Endothelial cell of umbilical vein (primary cell): ENCODE results near the gene CEP350. TPM values are rescaled to one million over a fixed set of nuclear protein-coding genes. Genes with fewer than 3 reads are reported as not detected.
A peak's percentile ranks its signal among the peaks of the same experiment; 100 is the strongest.

ENCODE experiments used
- BruUV-seq: library from RNA; stranded (reverse); fragments of 400-500 nt; replicated peaks from 2 replicates; lab custom pipeline; 2021; lab: Mats Ljungman, UMichigan
- CTCF ChIA-PET: fragments of 300-600, 350-600 bp; sonication (Branson Sonifier 250); formaldehyde crosslinking; loops from one replicate; lab custom pipeline; 2021; ENCODE audit warnings: antibody characterized with exemption, inconsistent platforms; lab: Charles Lee
- POLR2A ChIA-PET: fragments of 300-600, 350-600 bp; sonication (Branson Sonifier 250); formaldehyde crosslinking; loops from one replicate; lab custom pipeline; 2021; ENCODE audit warnings: antibody characterized with exemption, inconsistent platforms; lab: Charles Lee
- DNase-seq: peaks from one replicate; pipeline ENCODE4 v3.0.0-alpha.2; 2011; ENCODE audit warnings: low read depth, low spot score
- FAIRE-seq: peaks from 2 replicates; lab custom pipeline; 2011; peaks lifted over from hg19 to GRCh38; lab: Jason Lieb, UNC
- H2AFZ ChIP-seq: 2 replicates; pipeline ENCODE4 v1.6.0; 2012; ENCODE audit warnings: low read depth, low read length, control low read depth, inconsistent platforms
- H3K27ac ChIP-seq: 2 replicates; pipeline ENCODE4 v1.5.1; 2011; ENCODE audit warnings: low read depth, mild to moderate bottlenecking, control low read depth, low read length, moderate library complexity; ENCODE audit not compliant: insufficient read depth
- H3K27me3 ChIP-seq, 2 experiments: 2 replicates each; pipeline versions ENCODE4 v1.6.0 to v1.6.1; 2011; ENCODE audit warnings: low read length in 2 of 2, mixed read lengths in 1 of 2; ENCODE audit not compliant: control insufficient read depth in 2 of 2, insufficient read depth in 2 of 2
- H3K36me3 ChIP-seq, 2 experiments: 2 replicates in 1 of 2; 3 replicates in 1 of 2; pipeline ENCODE4 v1.5.1; 2011; ENCODE audit warnings: low read length in 2 of 2, mild to moderate bottlenecking in 1 of 2, moderate library complexity in 1 of 2; ENCODE audit not compliant: control insufficient read depth in 2 of 2, insufficient read depth in 2 of 2; ENCODE audit errors: extremely low read depth in 1 of 2
- H3K4me1 ChIP-seq: 3 replicates; pipeline ENCODE4 v1.5.1; 2011; ENCODE audit warnings: mild to moderate bottlenecking, low read length; ENCODE audit not compliant: control insufficient read depth, insufficient read depth; ENCODE audit errors: extremely low read depth
- H3K4me2 ChIP-seq: 2 replicates; pipeline ENCODE4 v1.6.1; 2011; ENCODE audit warnings: low read length, control low read depth, mixed read lengths; ENCODE audit not compliant: insufficient read depth
- H3K4me3 ChIP-seq, 3 experiments: fragments of 200-600 bp in 1 of 3; sonication (generic), shearing (Covaris generic) in 1 of 3; replicated peaks in 1 of 3; 2 replicates each; pipeline ENCODE4 v1.5.1; 2011 to 2016; ENCODE audit warnings: control low read depth in 3 of 3, low read length in 3 of 3, mild to moderate bottlenecking in 2 of 3, inconsistent platforms in 1 of 3, low read depth in 1 of 3, moderate library complexity in 1 of 3; ENCODE audit not compliant: insufficient read depth in 1 of 3
- H3K79me2 ChIP-seq: 2 replicates; pipeline ENCODE4 v1.6.0; 2012; ENCODE audit warnings: low read length, inconsistent platforms; ENCODE audit not compliant: control insufficient read depth, insufficient read depth
- H3K9ac ChIP-seq: replicated peaks from 2 replicates; pipeline ENCODE3; 2011; ENCODE audit warnings: low read length, control low read depth; ENCODE audit not compliant: insufficient read depth; ENCODE audit errors: extremely low read depth
- H3K9me1 ChIP-seq: replicated peaks from 3 replicates; pipeline ENCODE4 v1.6.0; 2011; ENCODE audit warnings: mild to moderate bottlenecking, low read length; ENCODE audit not compliant: control insufficient read depth, insufficient read depth; ENCODE audit errors: extremely low read depth
- H3K9me3 ChIP-seq: replicated peaks from 2 replicates; pipeline ENCODE4 v1.5.1; 2012; ENCODE audit warnings: low read length, inconsistent platforms; ENCODE audit not compliant: control insufficient read depth, insufficient read depth
- H4K20me1 ChIP-seq: replicated peaks from 2 replicates; pipeline ENCODE3; 2011; ENCODE audit warnings: mild to moderate bottlenecking, low read length; ENCODE audit not compliant: control insufficient read depth, insufficient read depth; ENCODE audit errors: extremely low read depth
- EZH2 ChIP-seq: IDR thresholded peaks from 2 replicates; pipeline ENCODE4 v1.6.1; 2012; ENCODE audit warnings: borderline replicate concordance, low read depth, mild to moderate bottlenecking, moderate library complexity, low read length, inconsistent platforms; ENCODE audit not compliant: severe bottlenecking
- FOS ChIP-seq: IDR thresholded peaks from 2 replicates; pipeline ENCODE4 v1.6.1; 2011; ENCODE audit warnings: mild to moderate bottlenecking, low read length, moderate library complexity, borderline replicate concordance; ENCODE audit not compliant: insufficient read depth
- GATA2 ChIP-seq: IDR thresholded peaks from 2 replicates; pipeline ENCODE4 v1.7.0; 2011; ENCODE audit warnings: low read depth, mild to moderate bottlenecking, moderate library complexity, mixed read lengths, low read length; ENCODE audit not compliant: insufficient read length, insufficient read depth
- JUN ChIP-seq: IDR thresholded peaks from 2 replicates; pipeline ENCODE4 v1.6.1; 2011; ENCODE audit warnings: borderline replicate concordance, low read depth; ENCODE audit not compliant: insufficient read length, insufficient read depth
- MYC ChIP-seq: IDR thresholded peaks from one replicate; pipeline ENCODE4 v1.6.1; 2011; ENCODE audit warnings: mild to moderate bottlenecking, low read depth, low read length
- POLR2A ChIP-seq: IDR thresholded peaks from 2 replicates; pipeline ENCODE4 v1.6.1; 2012; ENCODE audit warnings: low read depth, mild to moderate bottlenecking, control low read depth, low read length
- POLR2AphosphoS5 ChIP-seq: IDR thresholded peaks from 2 replicates; pipeline ENCODE4 v1.6.1; 2012; ENCODE audit warnings: low read depth, mild to moderate bottlenecking, control low read depth, low read length, moderate library complexity; ENCODE audit not compliant: insufficient read depth
- dilution Hi-C: fragments of 300-500 bp; cut with MboI; formaldehyde crosslinking; loops from one replicate; pipeline ENCODE4 v1.15.0; 2019; ENCODE audit warnings: low sequenced_read_pairs; ENCODE audit not compliant: extremely low pct_ligation_motif_present
- intact Hi-C: fragments of 100-400 bp; cut with micrococcal nuclease; formaldehyde crosslinking; loops from one replicate; pipeline ENCODE4 v1.10.0; 2022
- polyA plus RNA-seq, 4 experiments: library from polyadenylated mRNA; depleted of rRNA in 3 of 4; stranded (reverse) in 3 of 4; unstranded in 1 of 4; fragments of >200 nt; gene quantifications; 2 replicates each; pipeline versions ENCODE4 v1.2.1 to v1.2.3, GENCODE V29; 2011 to 2012; ENCODE audit warnings: missing spikeins in 1 of 4
- total RNA-seq: library from RNA; stranded (reverse); gene quantifications from 2 replicates; pipeline ENCODE4 v1.2.3, GENCODE V29; 2021
- TF ChIP-seq, protein P1 (sequence below), 2 donors: IDR thresholded peaks; 1 replicate in 1 of 2; 2 replicates in 1 of 2; pipeline ENCODE4 v1.5.1; 2011; ENCODE audit warnings: low read length in 2 of 2, mild to moderate bottlenecking in 2 of 2, moderate library complexity in 2 of 2, control low read depth in 1 of 2, inconsistent platforms in 1 of 2, low read depth in 1 of 2; ENCODE audit not compliant: insufficient read depth in 1 of 2; ENCODE audit errors: extremely low read depth in 1 of 2
- TF ChIP-seq, protein P2 (sequence below): IDR thresholded peaks from 2 replicates; pipeline ENCODE4 v1.6.1; 2011; ENCODE audit not compliant: insufficient read depth, insufficient read length

Gene CEP350
- total and polyA plus RNA-seq, 2 donors (not counting 3 experiments of a cell fraction or from before 2014, with no cell fraction given), result 4.8 to 30.1 TPM

DNA sequence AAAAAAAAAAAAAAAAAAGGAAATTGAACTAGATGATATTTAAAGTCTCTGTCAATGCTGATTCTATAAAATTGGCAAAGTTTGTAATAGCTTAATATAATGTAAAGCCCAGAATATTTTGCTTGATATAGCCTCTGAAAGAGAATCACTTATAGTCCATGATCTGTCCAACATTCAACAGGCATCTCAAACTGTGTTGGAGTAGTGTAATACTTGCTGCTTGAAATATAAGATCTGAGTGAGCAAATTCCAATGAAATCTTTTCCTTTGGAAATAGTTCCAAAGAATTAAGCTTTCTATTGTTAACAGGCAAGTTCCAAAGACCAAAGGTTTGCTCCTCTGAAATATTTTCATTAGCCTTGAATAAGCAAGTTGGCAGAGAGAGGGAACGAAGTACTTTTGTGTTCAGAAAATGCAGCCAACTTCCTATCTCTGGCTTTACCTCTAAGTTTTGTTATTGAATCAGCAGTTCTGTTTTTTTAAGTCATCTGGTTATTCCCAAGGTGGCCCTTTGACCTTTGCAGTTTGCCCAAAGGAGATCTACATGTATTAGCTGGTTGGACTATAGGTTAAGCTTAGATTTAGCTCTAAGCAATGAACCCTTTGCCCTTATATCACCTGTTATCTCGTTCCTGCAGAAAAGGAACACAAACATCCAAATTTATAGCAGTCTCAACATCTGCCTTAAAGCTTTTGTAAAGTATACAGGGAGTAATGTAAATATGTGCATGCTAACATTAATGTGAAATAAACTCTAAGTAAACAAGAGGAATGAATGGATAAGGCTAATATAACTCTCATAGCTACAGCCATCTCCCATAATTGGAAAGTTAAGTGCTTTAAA is 24.4 kb upstream of the CEP350 start:
- no TSS peak for BruUV-seq
- H2AFZ ChIP-seq, result no peak overlapping the region

More for the DNA sequence above, 24.4 kb upstream of the CEP350 start:
- intact Hi-C loops (no loop called here), dilution Hi-C loops (no loop called here)
- H3K27me3 ChIP-seq, result no peaks in the 10 kb centered on the region
- no peaks in the 10 kb centered on the region for H3K9me3 ChIP-seq
- no peaks in the 10 kb centered on the region for H3K79me2 ChIP-seq
- no peaks in the 10 kb centered on the region for H3K4me1 ChIP-seq
- H3K36me3 ChIP-seq, result no peaks in the 10 kb centered on the region
- H3K27ac ChIP-seq, result no peak overlapping the region
- H3K9me1 ChIP-seq, result no peaks in the 10 kb centered on the region
- TF ChIP-seq POLR2A (no peak), JUN (no peak), EZH2 (no peak), POLR2AphosphoS5 (no peak), FOS (no peak), GATA2 (no peak), MYC (no peak)
- TF ChIP-seq, protein P1, sequence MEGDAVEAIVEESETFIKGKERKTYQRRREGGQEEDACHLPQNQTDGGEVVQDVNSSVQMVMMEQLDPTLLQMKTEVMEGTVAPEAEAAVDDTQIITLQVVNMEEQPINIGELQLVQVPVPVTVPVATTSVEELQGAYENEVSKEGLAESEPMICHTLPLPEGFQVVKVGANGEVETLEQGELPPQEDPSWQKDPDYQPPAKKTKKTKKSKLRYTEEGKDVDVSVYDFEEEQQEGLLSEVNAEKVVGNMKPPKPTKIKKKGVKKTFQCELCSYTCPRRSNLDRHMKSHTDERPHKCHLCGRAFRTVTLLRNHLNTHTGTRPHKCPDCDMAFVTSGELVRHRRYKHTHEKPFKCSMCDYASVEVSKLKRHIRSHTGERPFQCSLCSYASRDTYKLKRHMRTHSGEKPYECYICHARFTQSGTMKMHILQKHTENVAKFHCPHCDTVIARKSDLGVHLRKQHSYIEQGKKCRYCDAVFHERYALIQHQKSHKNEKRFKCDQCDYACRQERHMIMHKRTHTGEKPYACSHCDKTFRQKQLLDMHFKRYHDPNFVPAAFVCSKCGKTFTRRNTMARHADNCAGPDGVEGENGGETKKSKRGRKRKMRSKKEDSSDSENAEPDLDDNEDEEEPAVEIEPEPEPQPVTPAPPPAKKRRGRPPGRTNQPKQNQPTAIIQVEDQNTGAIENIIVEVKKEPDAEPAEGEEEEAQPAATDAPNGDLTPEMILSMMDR (IDR thresholded peaks at IDR 0.05; ENCODE audit: extremely low read depth in 1 of 2, insufficient read depth in 1 of 2, low read depth in 1 of 2, low read length in 2 of 2), result no peak
- TF ChIP-seq, protein P2, sequence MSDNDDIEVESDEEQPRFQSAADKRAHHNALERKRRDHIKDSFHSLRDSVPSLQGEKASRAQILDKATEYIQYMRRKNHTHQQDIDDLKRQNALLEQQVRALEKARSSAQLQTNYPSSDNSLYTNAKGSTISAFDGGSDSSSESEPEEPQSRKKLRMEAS, result no peak
- no peak overlapping the region for H3K4me3 ChIP-seq
- H3K9ac ChIP-seq, result no peak overlapping the region
- H4K20me1 ChIP-seq, result no peaks in the 10 kb centered on the region
- H3K4me2 ChIP-seq, result no peak overlapping the region
- CTCF ChIA-PET, result interaction anchor here (0.9 to 1.1 kb wide), 2 partner anchors 8 to 24 kb away, joined by 4 read pairs; partner anchors contain the start of gene CEP350
- POLR2A ChIA-PET, result no interaction called here
- FAIRE-seq (no peak), DNase-seq (peak; percentile 24)
